ENCODE measurements around the gene SORCS1. TPM values are rescaled to one million over a fixed set of nuclear protein-coding genes. Genes with fewer than 3 reads are reported as not detected.

Gene SORCS1
- total and polyA plus RNA-seq, 2 experiments from 2014 or later, result 45.6 to 73.0 TPM

GRCh38 chr10:106712988-106713387 lies 451.5 kb downstream of the SORCS1 start:
- no peak for DNase-seq (ENCODE audit: low read depth in 1 of 2, low spot score in 1 of 2)
- H3K9me3 ChIP-seq (ENCODE audit: low read depth), result no peaks in the 10 kb centered on the region
- H3K27ac ChIP-seq, result no peak overlapping the region
- no peaks in the 10 kb centered on the region for H3K27me3 ChIP-seq
- no peak overlapping the region for H3K4me3 ChIP-seq
- no peaks in the 10 kb centered on the region for H3K4me1 ChIP-seq (ENCODE audit: low read depth)
- TF ChIP-seq CTCF (IDR thresholded peaks at IDR 0.05; ENCODE audit: low read depth, low read length), result no peak
- H3K36me3 ChIP-seq, result no peaks in the 10 kb centered on the region

GRCh38 chr10:106711313-106711906 lies 453.1 kb downstream of the SORCS1 start:
- no peaks in the 10 kb centered on the region for H3K36me3 ChIP-seq
- no peaks in the 10 kb centered on the region for H3K27me3 ChIP-seq
- DNase-seq (ENCODE audit: low read depth in 1 of 2, low spot score in 1 of 2), result peak; percentile 31 to 61
- no peak overlapping the region for H3K27ac ChIP-seq
- H3K4me3 ChIP-seq, result no peak overlapping the region
- no peaks in the 10 kb centered on the region for H3K9me3 ChIP-seq (ENCODE audit: low read depth)
- no peaks in the 10 kb centered on the region for H3K4me1 ChIP-seq (ENCODE audit: low read depth)
- TF ChIP-seq CTCF (IDR thresholded peaks at IDR 0.05; ENCODE audit: low read depth, low read length), result peak; percentile 69

- Histone ChIP-seq H3K4me1 (ENCODE audit: low read depth) (no peaks in the 10 kb centered on the region), H3K9me3 (ENCODE audit: low read depth) (no peaks in the 10 kb centered on the region), H3K36me3 (no peaks in the 10 kb centered on the region), H3K27me3 (no peaks in the 10 kb centered on the region), H3K4me3 (no peak overlapping the region), H3K27ac (no peak overlapping the region)
- DNase-seq (ENCODE audit: low read depth in 1 of 2, low spot score in 1 of 2), result no peak
- no peak for TF ChIP-seq CTCF (IDR thresholded peaks at IDR 0.05; ENCODE audit: low read depth, low read length)
Measured at GRCh38 chr10:106708506-106708905, 456.0 kb downstream of the SORCS1 start.

DNA sequence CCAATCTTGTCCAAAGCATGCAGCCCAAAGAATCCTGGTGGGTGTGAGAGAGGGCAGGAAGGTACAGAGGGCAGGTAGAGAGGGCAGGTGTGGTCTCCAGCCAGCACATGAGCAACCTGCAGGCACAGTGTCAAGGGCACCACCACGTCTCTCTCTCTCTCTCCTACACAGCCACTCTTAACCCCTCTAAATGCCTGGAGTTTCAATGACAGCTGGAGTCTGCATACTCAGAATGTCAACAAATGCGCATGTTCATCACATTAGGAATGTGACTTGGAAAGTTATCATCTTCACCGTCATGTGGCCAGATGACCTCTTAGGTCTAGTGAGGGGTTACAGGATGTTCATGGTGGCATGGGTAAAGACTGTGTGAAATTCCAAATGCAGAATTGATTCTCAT lies 456.8 kb downstream of the SORCS1 start:
- Histone ChIP-seq H3K4me1 (ENCODE audit: low read depth) (no peaks in the 10 kb centered on the region), H3K36me3 (no peaks in the 10 kb centered on the region), H3K9me3 (ENCODE audit: low read depth) (no peaks in the 10 kb centered on the region), H3K4me3 (no peak overlapping the region), H3K27me3 (no peaks in the 10 kb centered on the region), H3K27ac (no peak overlapping the region)
- TF ChIP-seq CTCF (IDR thresholded peaks at IDR 0.05; ENCODE audit: low read depth, low read length), result no peak
- no peak for DNase-seq (ENCODE audit: low read depth in 1 of 2, low spot score in 1 of 2)

DNA sequence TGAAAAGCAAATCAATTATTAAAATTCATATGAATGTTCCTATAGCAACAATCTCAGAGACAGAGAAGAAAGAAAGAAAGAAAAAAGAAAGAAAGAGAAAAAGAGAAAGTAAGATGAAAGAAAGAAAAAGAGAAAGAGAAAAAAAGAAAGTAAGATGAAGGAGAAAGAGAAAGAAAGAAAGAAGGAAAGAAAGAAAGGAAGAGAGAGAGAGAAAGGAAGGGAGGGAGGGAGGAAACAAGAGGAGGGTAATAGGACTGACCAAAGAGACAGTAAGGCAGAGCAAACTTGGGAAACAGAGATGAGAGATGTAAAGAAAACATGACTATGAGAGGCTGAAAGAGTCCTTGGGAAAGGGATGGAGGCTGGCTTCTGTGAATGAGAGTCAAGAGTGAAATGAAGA lies 458.4 kb downstream of the SORCS1 start:
- no peak for DNase-seq (ENCODE audit: low read depth in 1 of 2, low spot score in 1 of 2)
- H3K27me3 ChIP-seq, result no peaks in the 10 kb centered on the region
- H3K9me3 ChIP-seq (ENCODE audit: low read depth), result no peaks in the 10 kb centered on the region
- no peak overlapping the region for H3K4me3 ChIP-seq
- H3K27ac ChIP-seq, result no peak overlapping the region
- no peak for TF ChIP-seq CTCF (IDR thresholded peaks at IDR 0.05; ENCODE audit: low read depth, low read length)
- H3K4me1 ChIP-seq (ENCODE audit: low read depth), result no peaks in the 10 kb centered on the region
- no peaks in the 10 kb centered on the region for H3K36me3 ChIP-seq
